ENCODE results near the gene TIGD1.

- TF ChIP-seq POLR2A (IDR thresholded peaks at IDR 0.05; ENCODE audit: borderline replicate concordance, extremely low read depth, insufficient read depth, insufficient read length) (no peak), CTCF (IDR thresholded peaks at IDR 0.05 in 2 of 3, conservative IDR thresholded peaks at IDR 0.05 in 1 of 3; ENCODE audit: borderline replicate concordance in 1 of 3, insufficient read depth in 1 of 3, low read depth in 2 of 3, low read length in 2 of 3) (no peak), EZH2 (IDR thresholded peaks at IDR 0.05) (no peak), MAX (IDR thresholded peaks at IDR 0.05) (no peak), SRF (IDR thresholded peaks at IDR 0.05; ENCODE audit: low read depth) (no peak), RAD21 (IDR thresholded peaks at IDR 0.05; ENCODE audit: low read depth) (no peak), POLR2AphosphoS5 (IDR thresholded peaks at IDR 0.05; ENCODE audit: low read depth, low read length) (no peak), REST (IDR thresholded peaks at IDR 0.05; ENCODE audit: low read depth) (no peak)
Measured at GRCh38 chr2:232598293-232598692, 47.9 kb upstream of the TIGD1 start.
